GM23338 (cell line): ENCODE results near the gene NPEPL1. TPM values are rescaled to one million over a fixed set of nuclear protein-coding genes. Genes with fewer than 3 reads are reported as not detected.
A peak's percentile ranks its signal among the peaks of the same experiment; 100 is the strongest.

Source experiments
- ATAC-seq: fragments of 200-7000 bp; cut with Tn5 transposase; 3 replicates; pipeline ENCODE4 v1.9.1; 2020
- DNase-seq: peaks from one replicate; pipeline ENCODE4 v3.0.0-alpha.2; 2015; ENCODE audit warnings: low spot score
- H2AFZ ChIP-seq: fragments of 200-600 bp; sonication (generic); 2 replicates; pipeline ENCODE4 v1.8.0; 2016; ENCODE audit warnings: antibody characterized with exemption, mild to moderate bottlenecking, moderate library complexity
- H3F3A ChIP-seq: fragments of 200-600 bp; sonication (generic); replicated peaks from 2 replicates; pipeline ENCODE4 v1.8.0; 2017; ENCODE audit warnings: antibody characterized with exemption, mixed run types, low read depth
- H3K27ac ChIP-seq: fragments of 200-600 bp; sonication (generic); 2 replicates; pipeline ENCODE4 v1.6.1; 2016; ENCODE audit warnings: low read depth
- H3K27me3 ChIP-seq: fragments of 200-600 bp; sonication (generic); 2 replicates; pipeline ENCODE4 v1.8.0; 2016; ENCODE audit warnings: mild to moderate bottlenecking, mixed run types, moderate library complexity; ENCODE audit not compliant: insufficient read depth
- H3K36me3 ChIP-seq: fragments of 200-600 bp; sonication (generic); 2 replicates; pipeline ENCODE4 v1.8.0; 2016; ENCODE audit warnings: mild to moderate bottlenecking; ENCODE audit not compliant: insufficient read depth
- H3K4me1 ChIP-seq: fragments of 200-600 bp; sonication (generic); 2 replicates; pipeline ENCODE4 v1.8.0; 2016; ENCODE audit warnings: mild to moderate bottlenecking, moderate library complexity; ENCODE audit not compliant: insufficient read depth
- H3K4me2 ChIP-seq: fragments of 200-600 bp; sonication (generic); 2 replicates; pipeline ENCODE4 v1.7.1; 2017; ENCODE audit warnings: mixed run types
- H3K4me3 ChIP-seq: fragments of 200-600 bp; sonication (generic); 2 replicates; pipeline ENCODE4 v1.6.1; 2016; ENCODE audit warnings: mixed run types
- H3K79me2 ChIP-seq: fragments of 200-600 bp; sonication (generic); replicated peaks from 2 replicates; pipeline ENCODE4 v1.8.0; 2017; ENCODE audit warnings: mild to moderate bottlenecking; ENCODE audit not compliant: insufficient read depth
- H3K9me2 ChIP-seq: fragments of 200-600 bp; sonication (generic); 2 replicates; pipeline ENCODE4 v1.8.0; 2017; ENCODE audit not compliant: insufficient read depth
- H4K20me1 ChIP-seq: fragments of 200-600 bp; sonication (generic); replicated peaks from 2 replicates; pipeline ENCODE4 v1.8.0; 2017; ENCODE audit warnings: mild to moderate bottlenecking; ENCODE audit not compliant: insufficient read depth
- H3K27ac Mint-ChIP-seq: 2 replicates; pipeline ENCODE4 v1.8.0; 2020; ENCODE audit warnings: inconsistent platforms, mild to moderate bottlenecking, moderate library complexity, mixed read lengths
- H3K27me3 Mint-ChIP-seq: 3 replicates; pipeline ENCODE4 v1.8.0; 2022; ENCODE audit warnings: low read depth, mild to moderate bottlenecking, moderate library complexity, mixed read lengths, inconsistent platforms; ENCODE audit not compliant: insufficient read depth, poor library complexity
- H3K36me3 Mint-ChIP-seq: 3 replicates; pipeline ENCODE4 v1.8.0; 2021; ENCODE audit warnings: low read depth, mild to moderate bottlenecking, inconsistent platforms, moderate library complexity, mixed read lengths
- H3K4me1 Mint-ChIP-seq: 3 replicates; pipeline ENCODE4 v1.8.0; 2020; ENCODE audit warnings: mild to moderate bottlenecking, inconsistent platforms, mixed read lengths
- H3K4me3 Mint-ChIP-seq: 3 replicates; pipeline ENCODE4 v1.8.0; 2021; ENCODE audit warnings: moderate library complexity, mild to moderate bottlenecking, inconsistent platforms, mixed read lengths
- H3K9me3 Mint-ChIP-seq: 3 replicates; pipeline ENCODE4 v1.8.0; 2020; ENCODE audit warnings: moderate library complexity, mild to moderate bottlenecking, inconsistent platforms, mixed read lengths
- CREB1 ChIP-seq: fragments of 250-450 bp; sonication (Bioruptor Pico); IDR thresholded peaks from 2 replicates; pipeline ENCODE4 v1.5.0; 2020; ENCODE audit warnings: low read depth, mild to moderate bottlenecking, moderate library complexity
- CTCF ChIP-seq, 2 experiments: fragments of 200-600 bp in 1 of 2; sonication (generic) in 1 of 2; conservative IDR thresholded peaks; 2 replicates each; pipeline versions ENCODE4 v1.5.1 to v1.6.1; 2016 to 2017; ENCODE audit warnings: antibody characterized with exemption in 2 of 2, low read depth in 2 of 2, mild to moderate bottlenecking in 2 of 2, moderate library complexity in 1 of 2
- ETS1 ChIP-seq: IDR thresholded peaks from 2 replicates; pipeline ENCODE4 v1.6.1; 2016; ENCODE audit warnings: antibody characterized with exemption
- EZH2 ChIP-seq: fragments of 200-600 bp; sonication (generic); IDR thresholded peaks from one replicate; pipeline ENCODE4 v1.8.0; 2017; ENCODE audit warnings: antibody characterized with exemption, mild to moderate bottlenecking, low read depth; ENCODE audit not compliant: unreplicated experiment
- JUNB ChIP-seq: IDR thresholded peaks from one replicate; pipeline ENCODE4 v1.6.1; 2016; ENCODE audit warnings: antibody characterized with exemption; ENCODE audit not compliant: unreplicated experiment
- NANOG ChIP-seq: IDR thresholded peaks from 2 replicates; pipeline ENCODE4 v1.6.1; 2016; ENCODE audit warnings: antibody characterized with exemption, borderline replicate concordance
- POLR2AphosphoS5 ChIP-seq: IDR thresholded peaks from 2 replicates; pipeline ENCODE4 v1.6.1; 2016; ENCODE audit warnings: antibody characterized with exemption, low read depth
- STAT1 ChIP-seq: IDR thresholded peaks from one replicate; pipeline ENCODE4 v1.6.1; 2016; ENCODE audit warnings: antibody characterized with exemption; ENCODE audit not compliant: unreplicated experiment
- ZNF114 ChIP-seq: fragments of 250-450 bp; sonication (Bioruptor Pico); IDR thresholded peaks from 2 replicates; pipeline ENCODE4 v1.5.0; 2020; ENCODE audit warnings: mild to moderate bottlenecking, moderate library complexity
- ZNF331 ChIP-seq: fragments of 250-450 bp; sonication (Bioruptor Pico); IDR thresholded peaks from 2 replicates; pipeline ENCODE4 v1.5.0; 2020; ENCODE audit warnings: low read depth, mild to moderate bottlenecking, moderate library complexity
- polyA plus RNA-seq: library from polyadenylated mRNA; unstranded; fragments of >200 nt; fragmentation: Nextera tagmentation; extraction: Ambion mirVana; gene quantifications from 2 replicates; pipeline ENCODE4 v1.2.1, GENCODE V29; 2016
- total RNA-seq: library from RNA; depleted of rRNA; stranded (reverse); fragments of >200 nt; shearing (Covaris generic); gene quantifications from 2 replicates; pipeline ENCODE4 v1.2.3, GENCODE V29; 2014

The NPEPL1 gene
- total and polyA plus RNA-seq, 2 experiments from 2014 or later, result 23.5 to 30.0 TPM

GRCh38 chr20:58742668-58743566 lies 50.3 kb downstream of the NPEPL1 start:
- Mint-ChIP-seq H3K4me1 (peaks cover 7% of the 10 kb centered on the region; the same call in 2 of the 3 replicates), H3K4me3 (no peak overlapping the region), H3K27ac (no peak overlapping the region), H3K27me3 (peaks cover 16% of the 10 kb centered on the region), H3K9me3 (peaks cover 18% of the 10 kb centered on the region), H3K36me3 (peaks cover 2% of the 10 kb centered on the region; the same call in 2 of the 3 replicates)
- Histone ChIP-seq H3K79me2 (no peaks in the 10 kb centered on the region), H3K27me3 (peaks cover 5% of the 10 kb centered on the region; the same call in 1 of the 2 replicates), H3K4me3 (no peak overlapping the region), H3K36me3 (no peaks in the 10 kb centered on the region; the same call in 1 of the 2 replicates), H2AFZ (peak overlapping the region; percentile 32; the same call in 1 of the 2 replicates), H4K20me1 (no peaks in the 10 kb centered on the region), H3K27ac (no peak overlapping the region), H3K9me2 (0 out of 2 replicates have a peak, but pooled peaks cover 15% of the 10 kb centered on the region), H3F3A (no peaks in the 10 kb centered on the region), H3K4me1 (no peaks in the 10 kb centered on the region), H3K4me2 (no peak overlapping the region)
- ATAC-seq, result no peak
- DNase-seq, result no peak
- TF ChIP-seq ZNF331 (CRISPR knock-in tag) (no peak), STAT1 (no peak), NANOG (no peak), JUNB (no peak), ZNF114 (CRISPR knock-in tag) (no peak), CREB1 (CRISPR knock-in tag) (no peak), CTCF (conservative IDR thresholded peaks at IDR 0.05; ENCODE audit: low read depth in 2 of 2) (no peak), ETS1 (no peak), POLR2AphosphoS5 (no peak)

GRCh38 chr20:58743929-58744534 lies 51.4 kb downstream of the NPEPL1 start:
- Mint-ChIP-seq H3K27ac (no peak overlapping the region), H3K4me1 (peaks cover 7% of the 10 kb centered on the region; the same call in 2 of the 3 replicates), H3K27me3 (peaks cover 19% of the 10 kb centered on the region), H3K9me3 (peaks cover 13% of the 10 kb centered on the region), H3K36me3 (no peaks in the 10 kb centered on the region; the same call in 2 of the 3 replicates), H3K4me3 (no peak overlapping the region)
- ATAC-seq (no peak), DNase-seq (no peak)
- Histone ChIP-seq H3K27ac (no peak overlapping the region), H4K20me1 (no peaks in the 10 kb centered on the region), H3K4me3 (no peak overlapping the region), H2AFZ (no peak overlapping the region), H3K9me2 (0 out of 2 replicates have a peak, but pooled peaks cover 16% of the 10 kb centered on the region), H3K79me2 (no peaks in the 10 kb centered on the region), H3F3A (no peaks in the 10 kb centered on the region), H3K27me3 (peaks cover 5% of the 10 kb centered on the region; the same call in 1 of the 2 replicates), H3K36me3 (no peaks in the 10 kb centered on the region), H3K4me1 (no peaks in the 10 kb centered on the region), H3K4me2 (no peak overlapping the region)
- TF ChIP-seq ZNF331 (CRISPR knock-in tag) (no peak), EZH2 (no peak), STAT1 (no peak)
